Liver (tissue), 3 donors: ENCODE measurements around the gene JPT2.

Source experiments
- FOXA1 ChIP-seq: IDR thresholded peaks from 2 replicates; pipeline ENCODE4 v1.6.1; 2016; ENCODE audit warnings: antibody characterized with exemption
- FOXA2 ChIP-seq: IDR thresholded peaks from 2 replicates; pipeline ENCODE4 v1.6.1; 2016; ENCODE audit warnings: antibody characterized with exemption
- GABPA ChIP-seq, 2 donors: IDR thresholded peaks in 1 of 2; conservative IDR thresholded peaks in 1 of 2; 2 replicates each; pipeline ENCODE4 v1.6.1; 2016; ENCODE audit warnings: antibody characterized with exemption in 2 of 2, mild to moderate bottlenecking in 1 of 2, moderate library complexity in 1 of 2
- HNF4A ChIP-seq, 2 donors: conservative IDR thresholded peaks; 2 replicates each; pipeline ENCODE4 v1.6.1; 2016; ENCODE audit warnings: antibody characterized with exemption in 2 of 2, mild to moderate bottlenecking in 2 of 2
- JUND ChIP-seq, 2 donors: IDR thresholded peaks; 2 replicates each; pipeline ENCODE4 v1.6.1; 2016; ENCODE audit warnings: antibody characterized with exemption in 2 of 2
- RAD21 ChIP-seq, 2 donors: IDR thresholded peaks; 2 replicates each; pipeline ENCODE4 v1.6.1; 2016; ENCODE audit warnings: antibody characterized with exemption in 2 of 2, mild to moderate bottlenecking in 2 of 2
- SP1 ChIP-seq: IDR thresholded peaks from 2 replicates; pipeline ENCODE4 v1.6.1; 2018; ENCODE audit warnings: antibody characterized with exemption, mild to moderate bottlenecking
- TAF1 ChIP-seq: conservative IDR thresholded peaks from 2 replicates; pipeline ENCODE4 v1.6.1; 2016; ENCODE audit warnings: antibody characterized with exemption, mild to moderate bottlenecking
- YY1 ChIP-seq: IDR thresholded peaks from 2 replicates; pipeline ENCODE4 v1.6.1; 2016; ENCODE audit warnings: antibody characterized with exemption, mild to moderate bottlenecking
- TF ChIP-seq, protein P1 (sequence below): fragments of 150-350 bp; IDR thresholded peaks from 2 replicates; pipeline ENCODE4 v1.5.1; 2017; ENCODE audit warnings: improper control_type of control experiment, low read depth, low read length; ENCODE audit not compliant: missing input control
- TF ChIP-seq, protein P2 (sequence below): IDR thresholded peaks from 2 replicates; pipeline ENCODE4 v1.6.1; 2016; ENCODE audit warnings: antibody characterized with exemption, mild to moderate bottlenecking
- TF ChIP-seq, protein P3 (sequence below): IDR thresholded peaks from 2 replicates; pipeline ENCODE4 v1.6.1; 2016; ENCODE audit warnings: antibody characterized with exemption
- donor health status: healthy.
- donor health status: healthy.

DNA sequence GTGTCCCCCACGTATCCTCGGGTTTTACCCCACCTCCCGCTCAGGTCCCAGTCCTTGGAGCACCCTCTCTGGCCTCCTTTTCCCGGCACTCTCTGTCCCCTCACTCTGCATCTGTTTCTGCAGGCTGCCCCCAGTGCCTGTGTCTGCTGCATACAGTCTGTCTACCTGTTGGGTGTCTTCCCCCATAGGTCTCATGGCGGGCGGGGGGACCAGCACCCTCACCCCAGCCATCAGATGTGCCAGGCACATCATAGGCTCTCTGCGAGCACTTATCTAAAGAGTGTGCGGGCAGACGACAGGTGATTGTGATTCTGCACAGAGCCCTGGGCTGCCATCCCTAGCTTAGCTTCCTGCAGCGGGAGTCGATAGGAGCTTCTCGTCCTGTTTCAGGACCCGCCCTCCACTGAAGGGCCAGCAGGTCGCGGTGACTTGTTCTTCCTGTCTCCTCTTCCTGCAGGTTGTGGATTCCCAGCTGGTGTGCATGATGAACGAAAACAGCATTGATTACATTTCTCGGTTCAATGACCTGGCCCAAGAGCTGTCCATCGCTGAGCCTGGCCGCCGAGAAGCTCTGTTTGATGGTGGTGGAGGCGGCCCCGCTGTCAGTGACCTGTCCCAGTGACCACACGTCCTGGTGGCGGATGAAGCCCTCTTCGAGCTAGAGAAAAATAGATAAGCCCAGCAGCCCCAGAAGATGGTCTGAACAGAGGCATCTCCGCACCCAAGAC is 4.5 kb upstream of the JPT2 start:
- TF ChIP-seq JUND (IDR thresholded peaks at IDR 0.05) (no peak), YY1 (no peak), SP1 (peak; percentile 11), FOXA2 (no peak), GABPA (IDR thresholded peaks at IDR 0.05 in 1 of 2, conservative IDR thresholded peaks at IDR 0.05 in 1 of 2) (no peak), HNF4A (conservative IDR thresholded peaks at IDR 0.05) (no peak), FOXA1 (no peak), TAF1 (no peak), RAD21 (IDR thresholded peaks at IDR 0.05) (no peak)
- TF ChIP-seq, protein P1, sequence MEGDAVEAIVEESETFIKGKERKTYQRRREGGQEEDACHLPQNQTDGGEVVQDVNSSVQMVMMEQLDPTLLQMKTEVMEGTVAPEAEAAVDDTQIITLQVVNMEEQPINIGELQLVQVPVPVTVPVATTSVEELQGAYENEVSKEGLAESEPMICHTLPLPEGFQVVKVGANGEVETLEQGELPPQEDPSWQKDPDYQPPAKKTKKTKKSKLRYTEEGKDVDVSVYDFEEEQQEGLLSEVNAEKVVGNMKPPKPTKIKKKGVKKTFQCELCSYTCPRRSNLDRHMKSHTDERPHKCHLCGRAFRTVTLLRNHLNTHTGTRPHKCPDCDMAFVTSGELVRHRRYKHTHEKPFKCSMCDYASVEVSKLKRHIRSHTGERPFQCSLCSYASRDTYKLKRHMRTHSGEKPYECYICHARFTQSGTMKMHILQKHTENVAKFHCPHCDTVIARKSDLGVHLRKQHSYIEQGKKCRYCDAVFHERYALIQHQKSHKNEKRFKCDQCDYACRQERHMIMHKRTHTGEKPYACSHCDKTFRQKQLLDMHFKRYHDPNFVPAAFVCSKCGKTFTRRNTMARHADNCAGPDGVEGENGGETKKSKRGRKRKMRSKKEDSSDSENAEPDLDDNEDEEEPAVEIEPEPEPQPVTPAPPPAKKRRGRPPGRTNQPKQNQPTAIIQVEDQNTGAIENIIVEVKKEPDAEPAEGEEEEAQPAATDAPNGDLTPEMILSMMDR, result no peak
- TF ChIP-seq, protein P2, sequence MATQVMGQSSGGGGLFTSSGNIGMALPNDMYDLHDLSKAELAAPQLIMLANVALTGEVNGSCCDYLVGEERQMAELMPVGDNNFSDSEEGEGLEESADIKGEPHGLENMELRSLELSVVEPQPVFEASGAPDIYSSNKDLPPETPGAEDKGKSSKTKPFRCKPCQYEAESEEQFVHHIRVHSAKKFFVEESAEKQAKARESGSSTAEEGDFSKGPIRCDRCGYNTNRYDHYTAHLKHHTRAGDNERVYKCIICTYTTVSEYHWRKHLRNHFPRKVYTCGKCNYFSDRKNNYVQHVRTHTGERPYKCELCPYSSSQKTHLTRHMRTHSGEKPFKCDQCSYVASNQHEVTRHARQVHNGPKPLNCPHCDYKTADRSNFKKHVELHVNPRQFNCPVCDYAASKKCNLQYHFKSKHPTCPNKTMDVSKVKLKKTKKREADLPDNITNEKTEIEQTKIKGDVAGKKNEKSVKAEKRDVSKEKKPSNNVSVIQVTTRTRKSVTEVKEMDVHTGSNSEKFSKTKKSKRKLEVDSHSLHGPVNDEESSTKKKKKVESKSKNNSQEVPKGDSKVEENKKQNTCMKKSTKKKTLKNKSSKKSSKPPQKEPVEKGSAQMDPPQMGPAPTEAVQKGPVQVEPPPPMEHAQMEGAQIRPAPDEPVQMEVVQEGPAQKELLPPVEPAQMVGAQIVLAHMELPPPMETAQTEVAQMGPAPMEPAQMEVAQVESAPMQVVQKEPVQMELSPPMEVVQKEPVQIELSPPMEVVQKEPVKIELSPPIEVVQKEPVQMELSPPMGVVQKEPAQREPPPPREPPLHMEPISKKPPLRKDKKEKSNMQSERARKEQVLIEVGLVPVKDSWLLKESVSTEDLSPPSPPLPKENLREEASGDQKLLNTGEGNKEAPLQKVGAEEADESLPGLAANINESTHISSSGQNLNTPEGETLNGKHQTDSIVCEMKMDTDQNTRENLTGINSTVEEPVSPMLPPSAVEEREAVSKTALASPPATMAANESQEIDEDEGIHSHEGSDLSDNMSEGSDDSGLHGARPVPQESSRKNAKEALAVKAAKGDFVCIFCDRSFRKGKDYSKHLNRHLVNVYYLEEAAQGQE, result no peak
- TF ChIP-seq, protein P3, sequence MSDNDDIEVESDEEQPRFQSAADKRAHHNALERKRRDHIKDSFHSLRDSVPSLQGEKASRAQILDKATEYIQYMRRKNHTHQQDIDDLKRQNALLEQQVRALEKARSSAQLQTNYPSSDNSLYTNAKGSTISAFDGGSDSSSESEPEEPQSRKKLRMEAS, result no peak
